ENCODE measurements around the gene CIB1.
"Not testable (repeated sequence)": the region's sequence is repeated elsewhere in the genome, so short reads cannot be mapped to it uniquely, and the experiment has no call there.

The CIB1 gene

GRCh38 chr15:90192961-90193786 is 40.6 kb downstream of the CIB1 start:
- DNase-seq: peak in 10 of 14 donors; percentile 29 to 80 (median 49)

DNA sequence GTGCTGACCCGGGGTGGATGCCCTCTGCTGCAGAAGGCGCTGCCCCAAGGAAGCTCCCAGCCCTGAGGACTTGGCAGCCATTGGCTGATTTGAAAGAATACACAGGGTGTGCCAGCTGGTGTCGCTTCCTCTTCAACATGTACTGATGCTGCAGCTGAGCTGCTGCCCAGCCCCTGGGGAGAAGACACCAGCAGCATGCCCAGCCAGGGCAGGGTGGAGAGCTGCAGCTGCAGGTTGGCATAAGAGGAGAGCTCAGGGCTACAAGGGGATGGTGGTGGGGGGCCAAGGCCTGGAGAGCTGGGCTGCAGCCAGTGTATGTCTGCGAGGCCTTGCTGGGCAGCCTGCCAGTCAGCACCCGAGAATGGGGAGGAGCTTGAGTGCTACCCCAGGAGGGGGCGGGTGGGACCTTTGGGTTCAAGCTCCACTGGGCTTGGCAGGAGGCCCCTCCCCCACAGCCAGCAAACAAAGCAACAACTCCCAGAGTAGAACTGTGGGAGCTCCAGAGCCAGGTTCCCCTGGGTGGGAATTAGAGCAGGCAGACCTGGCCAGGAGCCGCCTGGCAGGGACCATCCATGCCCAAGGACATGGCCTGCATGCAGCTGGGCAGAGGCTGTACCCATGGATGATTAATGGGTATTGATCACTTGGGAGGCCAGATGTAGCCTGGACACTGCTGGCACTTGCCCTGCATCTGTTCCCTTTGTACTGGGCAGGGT is 41.8 kb downstream of the CIB1 start:
- peak in 13 of 14 donors; percentile 60 to 96 (median 87) for DNase-seq

- DNase-seq: no peak
Measured at GRCh38 chr15:90191344-90191687, 42.4 kb downstream of the CIB1 start.

DNA sequence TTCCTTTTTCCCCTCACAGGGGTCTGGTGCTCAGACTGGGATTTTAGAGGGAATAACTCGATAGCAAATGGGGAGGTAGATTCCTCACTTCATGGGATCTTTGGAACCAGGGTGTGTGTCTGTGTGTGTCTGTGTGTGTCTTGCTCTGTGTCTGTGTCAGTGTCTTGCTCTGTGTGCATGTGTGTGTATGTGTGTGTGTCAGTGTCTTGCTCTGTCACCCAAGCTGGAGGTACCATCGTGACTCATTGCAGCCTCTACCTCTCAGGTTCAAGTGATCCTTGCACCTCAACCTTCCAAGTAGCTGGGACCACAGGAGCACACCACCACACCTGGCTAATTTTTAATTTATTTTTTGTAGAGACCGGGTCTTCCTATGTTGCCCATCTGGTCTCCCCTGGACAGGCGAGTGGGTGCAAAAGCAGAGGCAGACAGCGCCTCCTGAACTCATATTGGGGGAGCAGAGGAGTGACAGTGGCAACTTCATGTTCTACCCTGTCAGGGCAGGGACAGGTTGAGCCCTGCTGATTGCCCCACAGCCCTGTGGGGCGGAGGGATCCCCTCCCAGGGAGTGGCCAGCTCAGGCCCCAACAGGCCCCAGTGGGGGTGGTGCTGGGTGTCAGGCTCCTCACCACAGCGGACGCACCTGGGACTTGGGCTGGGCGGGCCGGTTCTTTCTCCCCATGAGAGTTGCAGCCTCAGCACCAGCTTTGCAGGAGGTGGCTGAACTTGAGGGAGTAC is 43.0 kb downstream of the CIB1 start:
- DNase-seq: no peak

DNA sequence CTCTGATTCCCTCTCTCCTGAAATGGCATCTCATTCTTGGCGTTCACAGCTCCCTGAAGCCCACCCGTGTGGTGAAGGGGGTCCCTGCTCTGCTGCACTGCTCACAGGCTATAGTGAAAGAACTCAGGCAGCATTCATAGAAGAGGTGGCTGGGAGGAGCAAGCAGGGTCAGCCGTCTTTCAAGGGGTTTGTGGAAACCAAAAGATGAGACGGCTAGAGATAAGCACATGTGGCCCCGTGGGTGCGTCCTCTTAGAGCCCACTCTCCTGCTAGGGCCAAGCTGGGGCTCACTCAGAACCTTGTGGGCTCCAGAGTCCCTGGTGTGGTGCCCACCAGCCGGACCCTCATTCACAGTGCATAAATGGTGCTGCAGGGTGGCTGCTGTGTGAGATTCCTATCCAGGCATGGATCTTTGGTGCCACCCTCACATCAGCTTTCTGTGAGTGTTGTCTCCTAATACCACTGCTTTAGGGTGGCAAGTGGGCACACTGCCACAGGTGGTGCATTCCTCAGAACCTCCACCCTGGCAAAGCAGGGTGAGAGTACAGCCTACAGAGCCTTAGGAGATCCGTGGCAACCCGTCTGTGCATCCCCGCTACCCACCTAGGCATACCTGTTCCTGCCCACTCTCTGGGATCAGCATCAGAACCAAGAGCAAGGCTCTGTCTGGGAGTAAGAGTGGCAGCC is 43.8 kb downstream of the CIB1 start:
- no peak for DNase-seq

DNA sequence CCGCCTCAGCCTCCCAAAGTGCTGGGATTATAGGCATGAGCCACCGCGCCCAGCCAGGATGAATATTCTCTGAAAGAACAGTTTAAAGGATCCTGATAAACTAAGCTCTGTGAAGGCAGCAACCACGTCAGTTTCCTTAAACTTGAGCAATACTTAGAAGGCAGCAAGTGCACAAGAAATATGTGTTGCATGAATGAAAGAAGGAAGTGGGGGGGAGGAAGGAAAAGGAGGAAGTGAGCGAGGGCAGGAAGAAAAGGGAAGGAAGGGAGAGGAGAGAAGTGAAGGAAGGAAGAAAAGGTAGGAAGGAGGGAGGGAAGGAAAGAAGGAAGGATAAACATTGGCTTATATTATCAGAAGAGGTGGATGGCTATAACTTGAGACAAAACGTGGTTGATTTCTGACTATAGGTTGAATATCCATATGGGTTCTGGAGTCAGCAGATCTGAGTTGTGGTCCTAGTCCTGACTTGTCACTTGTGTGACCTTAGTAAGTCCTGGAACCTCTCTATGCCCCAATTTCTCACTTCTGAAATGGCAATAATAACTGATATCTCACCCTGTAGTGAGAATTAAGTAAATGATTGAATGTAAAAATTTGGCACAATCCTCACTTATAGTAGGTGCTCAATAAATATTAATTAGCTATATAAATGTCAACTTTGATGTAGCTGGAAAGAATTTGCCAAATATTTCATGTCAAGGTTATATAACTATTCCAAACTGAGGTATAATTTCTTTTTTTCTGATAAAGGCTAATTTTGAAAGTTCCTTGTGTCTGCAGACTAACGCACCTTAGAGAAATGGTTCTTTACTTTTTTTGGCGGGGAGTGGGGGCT is 44.6 kb downstream of the CIB1 start:
- DNase-seq: no peak

- DNase-seq: not testable (repeated sequence)
Measured at GRCh38 chr15:90188065-90188464, 45.7 kb downstream of the CIB1 start.

- DNase-seq: peak in 1 of 14 donors; percentile 16
Measured at GRCh38 chr15:90187257-90187868, 46.4 kb downstream of the CIB1 start.

GRCh38 chr15:90184786-90185704 is 48.7 kb downstream of the CIB1 start:
- DNase-seq: peak in 12 of 14 donors; percentile 56 to 88 (median 72)

DNA sequence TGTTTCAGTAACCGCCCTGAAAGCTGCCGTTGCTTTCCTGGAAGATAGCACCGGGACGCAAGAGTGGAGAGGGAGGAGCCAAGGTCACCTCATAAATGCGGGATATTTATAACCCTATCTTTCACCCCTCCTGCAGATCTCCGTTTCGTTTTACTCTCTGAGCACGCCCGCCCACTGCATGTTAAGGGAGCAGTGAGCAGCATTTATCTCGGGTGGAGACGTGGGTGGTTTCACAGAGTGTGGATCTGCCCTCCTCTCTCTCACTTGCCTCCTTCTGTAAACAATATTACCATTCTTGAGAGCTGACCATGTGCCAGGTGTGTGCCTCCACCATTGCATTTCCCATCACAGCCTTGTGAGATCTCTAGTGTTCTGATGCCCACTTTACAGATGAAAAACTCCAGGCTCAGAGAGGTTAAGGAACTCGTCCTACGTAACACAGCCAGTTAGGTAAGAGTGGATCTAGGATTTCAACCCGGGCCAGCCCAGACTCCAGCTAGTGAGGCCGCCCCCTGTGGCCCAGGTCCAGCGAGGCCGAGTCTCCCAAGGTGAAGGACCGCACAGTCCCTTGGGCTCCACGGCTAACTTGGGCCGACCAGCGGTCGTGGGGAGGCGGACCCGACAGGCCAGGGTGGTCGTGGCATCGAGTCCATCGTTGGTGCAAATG is 49.5 kb downstream of the CIB1 start:
- DNase-seq: peak in 9 of 14 donors; percentile 28 to 83 (median 46)

GRCh38 chr15:90181776-90182175 is 52.0 kb downstream of the CIB1 start:
- no peak for DNase-seq
